Loucy (cell line): Measurements from ENCODE around the gene CCDC61.

Experiments used
- EZH2phosphoT487 ChIP-seq: fragments of 200-600 bp; IDR thresholded peaks from 2 replicates; pipeline ENCODE4 v1.6.1; 2018; ENCODE audit warnings: antibody characterized with exemption, mild to moderate bottlenecking, moderate library complexity, borderline replicate concordance
- TF ChIP-seq, protein P1 (sequence below): fragments of 200-600 bp; sonication (generic); conservative IDR thresholded peaks from 2 replicates; pipeline ENCODE4 v1.5.1; 2014; ENCODE audit warnings: mild to moderate bottlenecking, antibody characterized with exemption, low read length

- TF ChIP-seq, protein P1, sequence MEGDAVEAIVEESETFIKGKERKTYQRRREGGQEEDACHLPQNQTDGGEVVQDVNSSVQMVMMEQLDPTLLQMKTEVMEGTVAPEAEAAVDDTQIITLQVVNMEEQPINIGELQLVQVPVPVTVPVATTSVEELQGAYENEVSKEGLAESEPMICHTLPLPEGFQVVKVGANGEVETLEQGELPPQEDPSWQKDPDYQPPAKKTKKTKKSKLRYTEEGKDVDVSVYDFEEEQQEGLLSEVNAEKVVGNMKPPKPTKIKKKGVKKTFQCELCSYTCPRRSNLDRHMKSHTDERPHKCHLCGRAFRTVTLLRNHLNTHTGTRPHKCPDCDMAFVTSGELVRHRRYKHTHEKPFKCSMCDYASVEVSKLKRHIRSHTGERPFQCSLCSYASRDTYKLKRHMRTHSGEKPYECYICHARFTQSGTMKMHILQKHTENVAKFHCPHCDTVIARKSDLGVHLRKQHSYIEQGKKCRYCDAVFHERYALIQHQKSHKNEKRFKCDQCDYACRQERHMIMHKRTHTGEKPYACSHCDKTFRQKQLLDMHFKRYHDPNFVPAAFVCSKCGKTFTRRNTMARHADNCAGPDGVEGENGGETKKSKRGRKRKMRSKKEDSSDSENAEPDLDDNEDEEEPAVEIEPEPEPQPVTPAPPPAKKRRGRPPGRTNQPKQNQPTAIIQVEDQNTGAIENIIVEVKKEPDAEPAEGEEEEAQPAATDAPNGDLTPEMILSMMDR = no peak
- no peak for TF ChIP-seq EZH2phosphoT487
Measured at GRCh38 chr19:46035986-46036743, 40.9 kb downstream of the CCDC61 start.
